Transverse colon (tissue), 4 donors: Measurements from ENCODE around the gene ANKZF1.

Source experiments
- EP300 ChIP-seq: sonication (generic); formaldehyde crosslinking; IDR thresholded peaks from one replicate; pipeline ENCODE4 v1.6.1; 2017; ENCODE audit warnings: antibody characterized with exemption, low read depth
- POLR2A ChIP-seq: fragments of 450-650 bp; IDR thresholded peaks from one replicate; pipeline ENCODE4 v1.6.1; 2016; ENCODE audit warnings: antibody characterized with exemption, mild to moderate bottlenecking, moderate library complexity
- POLR2AphosphoS5 ChIP-seq, 3 donors: sonication (generic); formaldehyde crosslinking; IDR thresholded peaks; one replicate each; pipeline ENCODE4 v1.6.1; 2016; ENCODE audit warnings: antibody characterized with exemption in 3 of 3
- TF ChIP-seq, protein P1 (sequence below), 5 experiments: fragments of 200-600 bp in 3 of 5; fragments of 450-650 bp in 2 of 5; sonication (generic) in 3 of 5; IDR thresholded peaks; 1 replicate in 2 of 5; 2 replicates in 3 of 5; pipeline ENCODE4 v1.5.1; 2016 to 2017; ENCODE audit warnings: antibody characterized with exemption in 5 of 5, inconsistent platforms in 3 of 5, mild to moderate bottlenecking in 2 of 5, moderate library complexity in 1 of 5

DNA sequence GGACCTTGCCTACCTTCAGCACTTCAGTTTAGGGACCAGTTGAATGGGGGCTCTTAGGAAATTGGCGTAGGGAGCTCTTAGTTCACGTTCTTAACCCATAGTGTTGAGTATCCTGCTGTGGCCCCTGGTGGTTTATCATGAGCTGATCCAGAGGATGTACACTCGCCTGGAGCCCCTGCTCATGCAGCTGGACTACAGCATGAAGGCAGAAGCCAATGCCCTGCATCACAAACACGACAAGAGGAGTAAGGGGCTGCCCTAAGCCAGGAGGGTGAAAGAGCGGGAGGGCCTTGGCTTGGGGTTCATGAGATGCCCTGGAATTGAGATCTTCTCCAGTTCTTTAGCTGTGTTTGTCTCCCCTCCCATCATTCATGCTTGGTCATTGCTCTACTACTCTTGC lies 48.6 kb upstream of the ANKZF1 start:
- TF ChIP-seq POLR2A = no peak
- TF ChIP-seq, protein P1, sequence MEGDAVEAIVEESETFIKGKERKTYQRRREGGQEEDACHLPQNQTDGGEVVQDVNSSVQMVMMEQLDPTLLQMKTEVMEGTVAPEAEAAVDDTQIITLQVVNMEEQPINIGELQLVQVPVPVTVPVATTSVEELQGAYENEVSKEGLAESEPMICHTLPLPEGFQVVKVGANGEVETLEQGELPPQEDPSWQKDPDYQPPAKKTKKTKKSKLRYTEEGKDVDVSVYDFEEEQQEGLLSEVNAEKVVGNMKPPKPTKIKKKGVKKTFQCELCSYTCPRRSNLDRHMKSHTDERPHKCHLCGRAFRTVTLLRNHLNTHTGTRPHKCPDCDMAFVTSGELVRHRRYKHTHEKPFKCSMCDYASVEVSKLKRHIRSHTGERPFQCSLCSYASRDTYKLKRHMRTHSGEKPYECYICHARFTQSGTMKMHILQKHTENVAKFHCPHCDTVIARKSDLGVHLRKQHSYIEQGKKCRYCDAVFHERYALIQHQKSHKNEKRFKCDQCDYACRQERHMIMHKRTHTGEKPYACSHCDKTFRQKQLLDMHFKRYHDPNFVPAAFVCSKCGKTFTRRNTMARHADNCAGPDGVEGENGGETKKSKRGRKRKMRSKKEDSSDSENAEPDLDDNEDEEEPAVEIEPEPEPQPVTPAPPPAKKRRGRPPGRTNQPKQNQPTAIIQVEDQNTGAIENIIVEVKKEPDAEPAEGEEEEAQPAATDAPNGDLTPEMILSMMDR (IDR thresholded peaks at IDR 0.05) = no peak
- no peak for TF ChIP-seq POLR2AphosphoS5 (IDR thresholded peaks at IDR 0.05)
- no peak for TF ChIP-seq EP300
